NCI-H69 (cell line): ENCODE measurements around the gene PDE4B.

Experiments used
- DNase-seq: peaks from one replicate; lab custom pipeline; 2025; lab: John Stamatoyannopoulos, UW

Gene PDE4B

DNA sequence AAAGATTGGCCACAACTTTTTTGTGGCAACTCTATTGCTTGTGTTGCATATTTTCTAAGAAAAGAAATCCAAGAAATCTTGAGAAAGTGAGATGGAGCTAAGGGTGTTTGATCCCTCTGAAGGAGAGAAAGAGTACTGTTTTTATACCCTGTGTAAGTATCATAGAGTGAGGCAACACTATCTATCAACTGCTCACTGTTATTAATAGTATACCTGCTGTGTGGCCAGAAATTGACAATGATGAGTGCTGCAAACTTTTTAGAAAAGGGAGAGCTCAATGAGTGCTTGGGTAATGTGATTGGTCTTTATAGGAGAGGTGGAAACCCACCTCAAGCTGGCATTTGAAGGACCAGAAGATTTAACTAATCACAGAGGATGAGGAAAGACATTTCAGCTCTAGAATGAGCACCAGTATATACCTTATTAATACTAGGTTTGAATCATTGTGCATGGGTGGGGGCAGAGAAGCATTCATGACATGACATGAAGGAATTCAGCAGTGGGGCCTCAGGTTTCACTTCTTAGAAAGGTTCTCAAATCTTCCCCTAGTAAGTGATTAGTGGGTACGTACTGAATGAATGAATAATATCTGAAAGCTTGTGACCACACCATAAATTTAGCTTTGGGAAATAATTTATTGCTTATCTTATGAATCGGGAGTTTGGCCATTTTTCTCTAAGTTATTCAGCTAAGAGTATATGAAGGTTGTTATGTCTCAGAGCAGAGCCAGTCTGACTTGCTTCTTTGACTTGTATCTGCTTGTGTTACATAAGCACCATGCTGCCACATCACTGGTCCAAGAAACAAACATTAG lies 572.1 kb downstream of the PDE4B start:
- DNase-seq, result no peak

- no peak for DNase-seq
Measured at GRCh38 chr1:66365635-66366034, 572.9 kb downstream of the PDE4B start.

DNA sequence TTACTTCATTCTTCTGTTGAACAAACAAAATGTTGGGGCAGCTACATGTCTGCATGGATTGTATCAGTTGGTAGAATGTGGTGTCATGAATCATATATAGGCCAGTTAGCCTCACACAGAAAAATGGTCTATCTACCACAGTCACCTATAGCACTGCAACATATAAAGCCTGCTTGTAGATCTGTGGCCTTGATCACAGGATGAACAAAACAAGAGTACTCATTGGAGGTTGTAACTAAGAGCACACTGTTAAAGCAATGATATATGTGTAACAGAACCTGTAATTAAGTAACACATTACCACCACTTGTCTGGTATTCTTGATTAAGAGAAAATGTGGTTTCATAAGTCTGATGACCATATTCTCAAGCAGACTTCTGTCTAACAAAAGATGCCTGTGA lies 573.9 kb downstream of the PDE4B start:
- DNase-seq, result no peak

GRCh38 chr1:66367369-66367768 lies 574.7 kb downstream of the PDE4B start:
- DNase-seq, result no peak

DNA sequence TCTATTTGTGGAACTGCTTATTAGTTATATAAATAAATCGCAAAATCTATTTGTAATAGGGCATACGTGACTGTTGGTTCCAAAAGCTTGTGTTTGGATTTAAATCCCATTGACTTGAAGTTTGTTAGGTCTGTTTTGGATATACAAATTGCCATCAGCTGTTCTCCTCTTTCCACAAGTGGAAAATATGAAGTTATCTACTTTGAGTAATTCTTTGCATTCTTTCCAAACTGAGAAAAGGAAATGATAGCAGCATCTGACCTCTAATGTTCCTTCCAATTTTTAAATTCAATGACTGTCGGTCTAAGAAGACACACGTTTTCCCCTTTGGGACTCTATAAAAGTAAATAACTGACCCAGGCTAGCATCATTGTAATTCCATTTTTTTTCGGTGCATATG lies 575.6 kb downstream of the PDE4B start:
- DNase-seq, result no peak

DNA sequence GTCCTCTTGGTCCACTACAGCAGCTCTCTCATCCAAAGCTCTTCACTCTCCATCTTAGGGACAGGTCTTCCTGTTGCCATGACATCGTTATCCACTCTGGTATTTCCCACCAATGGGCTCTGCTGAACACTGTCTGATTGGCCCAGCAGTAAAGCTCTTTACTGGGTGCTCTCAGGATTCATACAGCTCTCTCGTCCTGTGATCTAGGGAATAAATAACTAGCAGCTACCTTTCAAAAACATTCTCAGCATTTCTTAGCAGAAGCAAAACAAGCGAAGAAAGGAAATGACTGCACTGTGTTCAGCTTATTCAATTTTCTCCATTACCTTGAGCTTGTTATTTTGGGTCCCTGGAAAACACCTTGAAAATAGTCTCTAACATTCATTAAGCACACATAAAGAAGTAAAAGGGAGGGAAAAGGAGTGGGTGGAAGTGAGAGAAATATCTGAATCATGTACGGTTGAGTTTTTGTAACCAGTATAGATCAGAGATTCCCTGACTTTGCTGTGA lies 577.8 kb downstream of the PDE4B start:
- DNase-seq, result no peak

DNA sequence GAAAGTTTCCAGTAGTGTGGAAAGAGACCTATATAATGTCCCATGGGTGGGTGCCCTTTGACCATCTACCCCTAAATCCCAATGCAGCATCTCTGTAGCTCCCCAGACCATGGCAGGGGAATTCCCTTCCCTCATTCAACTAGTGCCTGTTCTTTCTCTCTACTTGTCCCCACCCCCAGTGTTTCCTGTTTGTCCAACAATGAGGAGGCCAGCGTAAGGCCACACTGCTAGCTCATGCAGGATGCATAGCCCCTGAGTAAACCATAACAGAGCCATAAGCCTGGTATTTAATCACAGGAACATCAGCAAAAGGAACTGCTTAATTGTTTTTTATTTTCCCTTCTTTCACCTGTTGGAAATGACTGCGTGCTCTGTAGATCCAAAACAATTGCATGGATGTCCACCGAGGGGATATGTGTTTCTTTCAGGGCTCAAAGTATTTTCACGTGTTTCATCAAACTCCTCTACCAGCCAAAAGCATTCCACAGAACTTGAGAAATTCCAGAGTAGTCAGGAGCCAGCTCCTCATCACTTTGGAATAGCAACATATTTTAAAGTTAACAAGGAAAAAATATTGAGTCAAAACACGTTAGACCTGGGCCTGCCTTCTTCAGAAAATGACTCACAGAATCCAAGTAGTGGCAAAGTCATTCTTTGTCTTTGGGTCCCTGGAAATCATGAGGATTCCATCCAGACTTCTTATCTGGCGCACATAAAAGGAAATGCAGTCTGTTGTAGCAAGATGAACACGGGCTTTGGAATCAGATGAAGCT lies 578.7 kb downstream of the PDE4B start:
- no peak for DNase-seq

DNA sequence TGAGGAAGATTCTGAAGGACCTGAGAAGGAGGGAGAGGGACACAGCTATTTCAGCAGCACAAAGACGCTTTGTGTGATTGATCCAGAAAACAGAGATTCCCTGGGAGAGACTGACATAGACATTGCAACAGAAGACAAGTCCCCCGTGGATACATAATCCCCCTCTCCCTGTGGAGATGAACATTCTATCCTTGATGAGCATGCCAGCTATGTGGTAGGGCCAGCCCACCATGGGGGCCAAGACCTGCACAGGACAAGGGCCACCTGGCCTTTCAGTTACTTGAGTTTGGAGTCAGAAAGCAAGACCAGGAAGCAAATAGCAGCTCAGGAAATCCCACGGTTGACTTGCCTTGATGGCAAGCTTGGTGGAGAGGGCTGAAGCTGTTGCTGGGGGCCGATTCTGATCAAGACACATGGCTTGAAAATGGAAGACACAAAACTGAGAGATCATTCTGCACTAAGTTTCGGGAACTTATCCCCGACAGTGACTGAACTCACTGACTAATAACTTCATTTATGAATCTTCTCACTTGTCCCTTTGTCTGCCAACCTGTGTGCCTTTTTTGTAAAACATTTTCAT lies 579.9 kb downstream of the PDE4B start:
- DNase-seq, result no peak

DNA sequence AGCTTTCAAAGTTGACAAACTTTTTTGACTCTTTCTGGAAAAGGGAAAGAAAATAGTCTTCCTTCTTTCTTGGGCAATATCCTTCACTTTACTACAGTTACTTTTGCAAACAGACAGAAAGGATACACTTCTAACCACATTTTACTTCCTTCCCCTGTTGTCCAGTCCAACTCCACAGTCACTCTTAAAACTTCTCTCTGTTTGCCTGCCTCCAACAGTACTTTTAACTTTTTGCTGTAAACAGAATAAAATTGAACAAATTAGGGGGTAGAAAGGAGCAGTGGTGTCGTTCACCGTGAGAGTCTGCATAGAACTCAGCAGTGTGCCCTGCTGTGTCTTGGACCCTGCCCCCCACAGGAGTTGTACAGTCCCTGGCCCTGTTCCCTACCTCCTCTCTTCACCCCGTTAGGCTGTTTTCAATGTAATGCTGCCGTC lies 580.5 kb downstream of the PDE4B start:
- no peak for DNase-seq

GRCh38 chr1:66374148-66374547 lies 581.5 kb downstream of the PDE4B start:
- no peak for DNase-seq

DNA sequence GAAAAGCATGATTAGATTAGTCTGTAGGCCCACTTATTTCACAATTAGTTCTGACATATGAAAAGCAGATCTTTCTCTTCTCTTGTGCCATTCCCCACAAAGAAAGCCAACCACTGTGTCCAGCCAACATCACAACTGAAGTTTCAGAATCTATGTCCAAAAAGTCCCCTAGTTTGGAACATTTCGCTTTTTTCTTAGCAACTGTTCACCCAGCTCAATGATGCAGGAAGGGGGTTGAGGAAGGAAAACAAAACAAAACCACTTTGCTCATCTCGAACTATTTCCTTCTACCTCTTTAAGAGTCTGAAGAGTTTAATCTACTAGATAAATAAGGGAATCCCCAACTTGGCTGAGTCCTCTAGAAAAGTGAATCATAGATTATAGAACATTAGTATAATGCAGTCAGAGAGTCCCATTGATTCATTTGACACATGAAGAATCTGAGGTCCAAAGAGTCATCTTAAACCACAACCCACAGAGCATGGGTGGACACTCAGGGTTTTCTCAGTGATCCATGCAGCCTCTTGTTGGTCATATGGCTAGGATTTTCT lies 581.9 kb downstream of the PDE4B start:
- DNase-seq, result no peak

DNA sequence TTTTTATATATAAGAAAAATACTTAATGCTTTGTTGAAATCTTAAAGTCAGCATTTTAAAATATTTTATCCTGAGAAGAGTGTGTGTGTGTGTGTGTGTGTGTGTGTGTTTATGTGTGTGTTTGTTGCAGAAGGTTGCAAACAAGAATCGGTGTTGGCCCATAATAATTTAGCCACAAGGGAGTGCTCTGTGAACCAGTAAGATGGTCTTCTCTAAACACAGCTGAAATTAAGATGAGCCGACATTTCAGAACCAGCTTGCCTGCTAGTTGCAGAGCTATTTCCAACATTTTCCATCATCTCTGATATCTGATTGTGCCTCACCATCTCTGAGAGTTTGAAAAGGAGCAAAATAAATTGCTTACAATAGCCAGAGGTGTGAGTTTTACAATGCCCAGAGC lies 582.4 kb downstream of the PDE4B start:
- DNase-seq, result no peak

GRCh38 chr1:66380452-66381212 lies 587.9 kb downstream of the PDE4B start:
- no peak for DNase-seq

DNA sequence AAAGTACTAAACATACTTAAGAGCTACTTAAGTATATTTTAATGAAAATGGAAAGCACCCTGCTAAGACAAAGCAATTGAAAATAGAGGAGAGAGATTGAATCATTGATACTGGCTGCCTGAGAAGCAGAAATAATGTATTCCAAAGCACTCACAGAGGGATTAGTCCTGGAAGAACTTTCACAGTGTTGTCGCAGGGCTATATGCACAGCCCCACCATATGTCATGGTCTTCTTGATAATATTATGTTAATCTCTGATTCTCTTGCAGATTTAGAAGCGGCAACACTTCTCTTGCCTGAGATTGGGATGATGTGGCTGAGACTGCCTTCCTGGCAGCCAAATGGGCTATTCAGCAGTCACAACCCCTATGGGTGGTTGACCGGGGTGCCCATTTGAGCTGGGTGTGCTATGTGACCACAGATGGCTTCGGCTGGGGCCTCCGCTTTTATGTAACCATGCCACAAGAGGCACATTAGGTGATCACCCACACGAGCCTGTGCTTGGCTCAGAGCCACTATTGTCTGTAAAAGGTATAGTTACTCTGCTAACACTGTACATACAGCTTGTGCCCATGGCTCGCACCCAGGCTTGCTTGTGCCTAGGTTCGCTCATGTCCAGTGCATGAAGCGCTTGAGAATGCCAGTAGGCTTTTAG lies 589.1 kb downstream of the PDE4B start:
- DNase-seq, result no peak

- no peak for DNase-seq
Measured at GRCh38 chr1:66383168-66383567, 590.5 kb downstream of the PDE4B start.

DNA sequence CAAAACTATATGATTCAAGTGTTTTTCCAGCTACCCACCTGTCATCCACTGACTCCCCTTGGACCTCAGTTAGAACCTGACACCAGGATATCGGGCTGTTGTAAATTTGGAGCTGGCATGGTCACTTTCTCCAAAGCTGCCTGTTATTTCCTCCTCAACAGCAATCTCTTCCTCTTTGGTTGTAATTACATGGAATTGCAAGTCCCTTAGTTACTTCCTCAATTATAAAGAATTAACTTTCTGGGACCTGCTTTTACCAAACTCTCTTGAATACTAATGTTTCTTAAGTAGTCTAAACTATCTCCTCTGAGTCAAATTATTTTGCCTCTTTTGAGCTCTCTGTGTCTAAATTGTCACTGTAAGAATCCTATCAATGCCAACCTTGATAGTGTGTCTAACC lies 590.9 kb downstream of the PDE4B start:
- DNase-seq, result no peak

DNA sequence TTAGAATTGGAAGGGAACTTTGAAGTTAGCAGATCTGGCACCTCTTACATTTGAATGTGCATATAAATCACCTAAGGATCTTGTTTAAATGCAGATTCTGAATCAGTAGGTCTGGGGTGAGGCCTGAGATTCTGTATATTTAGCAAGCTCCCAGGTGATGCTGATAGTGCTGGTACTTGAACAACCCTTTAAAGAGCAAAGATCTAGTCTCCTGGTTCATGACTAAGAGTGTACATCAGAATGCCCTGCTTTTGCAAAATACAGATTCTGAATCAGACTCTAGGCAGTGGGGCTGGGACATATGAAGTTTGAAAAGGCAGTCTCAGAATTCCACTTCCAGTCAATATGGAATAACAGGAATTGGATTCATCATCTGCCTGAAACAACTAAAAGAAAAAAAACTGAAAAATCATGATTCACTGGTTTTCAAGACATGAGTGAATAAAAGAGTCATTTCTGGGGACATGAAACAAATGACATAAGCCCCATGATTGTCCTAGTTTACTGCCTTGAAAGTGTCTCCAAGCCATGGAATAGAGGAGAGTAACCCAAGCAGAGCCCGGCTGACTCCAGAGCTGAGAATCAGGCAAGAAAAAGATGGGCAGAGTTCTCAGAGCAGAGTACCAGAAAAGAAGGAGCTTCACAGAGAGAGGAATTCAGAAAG lies 591.7 kb downstream of the PDE4B start:
- no peak for DNase-seq

DNA sequence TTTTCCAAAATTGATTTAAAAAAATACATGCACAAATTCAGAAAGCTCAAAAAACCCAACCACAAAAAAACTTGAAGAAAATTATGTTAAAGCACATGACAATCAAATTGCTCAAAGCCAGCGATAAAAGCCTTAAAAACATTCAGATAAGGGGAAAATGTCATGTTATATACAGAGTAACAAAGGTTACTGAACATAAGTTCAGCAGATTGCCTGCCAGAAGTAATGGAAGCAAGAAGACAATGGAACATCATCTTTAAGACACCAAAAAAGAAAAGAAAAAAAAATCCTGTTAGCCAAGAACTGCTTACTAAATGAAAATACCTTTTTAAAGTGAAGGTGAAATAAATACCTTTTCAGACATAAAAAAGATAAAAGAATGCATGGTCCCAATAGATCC lies 594.0 kb downstream of the PDE4B start:
- DNase-seq, result no peak

GRCh38 chr1:66388913-66389312 lies 596.2 kb downstream of the PDE4B start:
- peak; percentile 20 for DNase-seq

GRCh38 chr1:66393586-66394287 lies 601.0 kb downstream of the PDE4B start:
- DNase-seq, result no peak
